K562 (cell line): ENCODE results near the gene DCAF4L1.

Source experiments
- BRCA1 ChIP-seq, 2 experiments: fragments of 450-650 bp in 1 of 2; sonication (generic) in 1 of 2; formaldehyde crosslinking in 1 of 2; IDR thresholded peaks; 2 replicates each; pipeline versions ENCODE4 v1.5.0 to v1.6.1; 2017 to 2020; ENCODE audit warnings: mild to moderate bottlenecking in 1 of 2, missing genetic modification reagents in 1 of 2
- EZH2 ChIP-seq: IDR thresholded peaks from 2 replicates; pipeline ENCODE4 v1.6.1; 2012; ENCODE audit warnings: low read depth, mild to moderate bottlenecking, inconsistent platforms, low read length, borderline replicate concordance
- POLR2A ChIP-seq: fragments of 450-650 bp; conservative IDR thresholded peaks from 2 replicates; pipeline ENCODE4 v1.6.1; 2016
- RFX5 ChIP-seq: IDR thresholded peaks from 2 replicates; pipeline ENCODE4 v1.6.1; 2011; ENCODE audit warnings: low read depth, mild to moderate bottlenecking, improper control_type of control experiment, low read length
- TF ChIP-seq, protein P1 (sequence below), 3 experiments: IDR thresholded peaks in 2 of 3; conservative IDR thresholded peaks in 1 of 3; 2 replicates each; pipeline ENCODE4 v1.5.1; 2011 to 2012; ENCODE audit warnings: low read length in 3 of 3, mild to moderate bottlenecking in 3 of 3, control low read depth in 2 of 3, improper control_type of control experiment in 1 of 3, inconsistent platforms in 1 of 3, low read depth in 1 of 3, mixed read lengths in 1 of 3, moderate library complexity in 1 of 3; ENCODE audit not compliant: insufficient read depth in 2 of 3
- TF ChIP-seq, protein P2 (sequence below): fragments of 450-650 bp; IDR thresholded peaks from 2 replicates; pipeline ENCODE4 v1.6.1; 2018; ENCODE audit not compliant: partially characterized antibody

DNA sequence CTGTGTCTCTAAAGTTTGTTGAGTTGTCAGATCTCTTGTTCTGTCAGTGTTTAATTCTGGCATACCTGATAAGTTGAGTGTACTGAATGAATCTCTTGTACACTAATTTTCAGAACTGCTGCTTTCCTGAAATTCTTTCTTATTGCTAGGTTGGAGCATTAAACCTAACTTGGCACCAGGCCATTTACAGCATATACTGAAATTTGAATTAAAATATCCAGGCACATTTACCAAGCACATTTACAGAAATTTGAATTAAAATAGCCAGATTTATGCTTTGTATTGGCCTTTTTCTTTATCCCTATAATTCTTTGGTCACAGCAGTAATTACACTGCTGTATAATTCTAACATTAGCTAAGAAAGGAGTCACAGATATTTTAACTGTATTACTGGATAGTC, 37.5 kb upstream of the DCAF4L1 start:
- TF ChIP-seq POLR2A (no peak), EZH2 (no peak), RFX5 (no peak), BRCA1 (IDR thresholded peaks at IDR 0.05) (no peak), BRCA1 (CRISPR knock-in tag; IDR thresholded peaks at IDR 0.05) (no peak)
- TF ChIP-seq, protein P1, sequence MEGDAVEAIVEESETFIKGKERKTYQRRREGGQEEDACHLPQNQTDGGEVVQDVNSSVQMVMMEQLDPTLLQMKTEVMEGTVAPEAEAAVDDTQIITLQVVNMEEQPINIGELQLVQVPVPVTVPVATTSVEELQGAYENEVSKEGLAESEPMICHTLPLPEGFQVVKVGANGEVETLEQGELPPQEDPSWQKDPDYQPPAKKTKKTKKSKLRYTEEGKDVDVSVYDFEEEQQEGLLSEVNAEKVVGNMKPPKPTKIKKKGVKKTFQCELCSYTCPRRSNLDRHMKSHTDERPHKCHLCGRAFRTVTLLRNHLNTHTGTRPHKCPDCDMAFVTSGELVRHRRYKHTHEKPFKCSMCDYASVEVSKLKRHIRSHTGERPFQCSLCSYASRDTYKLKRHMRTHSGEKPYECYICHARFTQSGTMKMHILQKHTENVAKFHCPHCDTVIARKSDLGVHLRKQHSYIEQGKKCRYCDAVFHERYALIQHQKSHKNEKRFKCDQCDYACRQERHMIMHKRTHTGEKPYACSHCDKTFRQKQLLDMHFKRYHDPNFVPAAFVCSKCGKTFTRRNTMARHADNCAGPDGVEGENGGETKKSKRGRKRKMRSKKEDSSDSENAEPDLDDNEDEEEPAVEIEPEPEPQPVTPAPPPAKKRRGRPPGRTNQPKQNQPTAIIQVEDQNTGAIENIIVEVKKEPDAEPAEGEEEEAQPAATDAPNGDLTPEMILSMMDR (IDR thresholded peaks at IDR 0.05 in 2 of 3, conservative IDR thresholded peaks at IDR 0.05 in 1 of 3; ENCODE audit: insufficient read depth in 2 of 3, low read depth in 1 of 3, low read length in 3 of 3), result no peak
- TF ChIP-seq, protein P2, sequence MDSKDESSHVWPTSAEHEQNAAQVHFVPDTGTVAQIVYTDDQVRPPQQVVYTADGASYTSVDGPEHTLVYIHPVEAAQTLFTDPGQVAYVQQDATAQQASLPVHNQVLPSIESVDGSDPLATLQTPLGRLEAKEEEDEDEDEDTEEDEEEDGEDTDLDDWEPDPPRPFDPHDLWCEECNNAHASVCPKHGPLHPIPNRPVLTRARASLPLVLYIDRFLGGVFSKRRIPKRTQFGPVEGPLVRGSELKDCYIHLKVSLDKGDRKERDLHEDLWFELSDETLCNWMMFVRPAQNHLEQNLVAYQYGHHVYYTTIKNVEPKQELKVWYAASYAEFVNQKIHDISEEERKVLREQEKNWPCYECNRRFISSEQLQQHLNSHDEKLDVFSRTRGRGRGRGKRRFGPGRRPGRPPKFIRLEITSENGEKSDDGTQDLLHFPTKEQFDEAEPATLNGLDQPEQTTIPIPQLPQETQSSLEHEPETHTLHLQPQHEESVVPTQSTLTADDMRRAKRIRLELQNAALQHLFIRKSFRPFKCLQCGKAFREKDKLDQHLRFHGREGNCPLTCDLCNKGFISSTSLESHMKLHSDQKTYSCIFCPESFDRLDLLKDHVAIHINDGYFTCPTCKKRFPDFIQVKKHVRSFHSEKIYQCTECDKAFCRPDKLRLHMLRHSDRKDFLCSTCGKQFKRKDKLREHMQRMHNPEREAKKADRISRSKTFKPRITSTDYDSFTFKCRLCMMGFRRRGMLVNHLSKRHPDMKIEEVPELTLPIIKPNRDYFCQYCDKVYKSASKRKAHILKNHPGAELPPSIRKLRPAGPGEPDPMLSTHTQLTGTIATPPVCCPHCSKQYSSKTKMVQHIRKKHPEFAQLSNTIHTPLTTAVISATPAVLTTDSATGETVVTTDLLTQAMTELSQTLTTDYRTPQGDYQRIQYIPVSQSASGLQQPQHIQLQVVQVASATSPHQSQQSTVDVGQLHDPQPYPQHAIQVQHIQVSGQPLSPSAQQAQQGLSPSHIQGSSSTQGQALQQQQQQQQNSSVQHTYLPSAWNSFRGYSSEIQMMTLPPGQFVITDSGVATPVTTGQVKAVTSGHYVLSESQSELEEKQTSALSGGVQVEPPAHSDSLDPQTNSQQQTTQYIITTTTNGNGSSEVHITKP, result no peak
